ENCODE data around the gene MPRIP.

Gene MPRIP

GRCh38 chr17:17200311-17200710 is 158.1 kb downstream of the MPRIP start:
- Histone ChIP-seq H3K27ac (no peak overlapping the region), H3K4me1 (peaks cover 11% of the 10 kb centered on the region)

GRCh38 chr17:17200831-17201230 is 158.6 kb downstream of the MPRIP start:
- no peaks in the 10 kb centered on the region for H3K79me2 ChIP-seq
- TF ChIP-seq CTCF (IDR thresholded peaks at IDR 0.05) = no peak
- no peaks in the 10 kb centered on the region for H3K36me3 ChIP-seq (ENCODE audit: control insufficient read depth, insufficient read depth, low read length)
- H3K9ac ChIP-seq = no peak overlapping the region
- H3K27me3 ChIP-seq (ENCODE audit: control insufficient read depth, insufficient read depth, low read length) = no peaks in the 10 kb centered on the region
- H3K4me3 ChIP-seq (ENCODE audit: low read depth, low read length) = no peak overlapping the region
- H2AFZ ChIP-seq = no peak overlapping the region
- no peaks in the 10 kb centered on the region for H3K9me3 ChIP-seq (ENCODE audit: control insufficient read depth, low read length)
- no peak overlapping the region for H3K27ac ChIP-seq
- H3K4me1 ChIP-seq = peaks cover 11% of the 10 kb centered on the region
- H3K4me2 ChIP-seq (ENCODE audit: low read length) = no peak overlapping the region

More at GRCh38 chr17:17200311-17200710, 158.1 kb downstream of the MPRIP start:
- Histone ChIP-seq H3K9me3 (ENCODE audit: control insufficient read depth, low read length) (no peaks in the 10 kb centered on the region), H3K4me2 (ENCODE audit: low read length) (no peak overlapping the region), H3K79me2 (no peaks in the 10 kb centered on the region), H3K4me3 (ENCODE audit: low read depth, low read length) (no peak overlapping the region), H3K27me3 (ENCODE audit: control insufficient read depth, insufficient read depth, low read length) (no peaks in the 10 kb centered on the region), H2AFZ (no peak overlapping the region), H3K9ac (no peak overlapping the region), H3K36me3 (ENCODE audit: control insufficient read depth, insufficient read depth, low read length) (no peaks in the 10 kb centered on the region)
- TF ChIP-seq CTCF (IDR thresholded peaks at IDR 0.05) = no peak

GRCh38 chr17:17201271-17201670 is 159.0 kb downstream of the MPRIP start:
- no peaks in the 10 kb centered on the region for H3K79me2 ChIP-seq
- H3K27me3 ChIP-seq (ENCODE audit: control insufficient read depth, insufficient read depth, low read length) = no peaks in the 10 kb centered on the region
- H3K36me3 ChIP-seq (ENCODE audit: control insufficient read depth, insufficient read depth, low read length) = no peaks in the 10 kb centered on the region
- H3K9ac ChIP-seq = no peak overlapping the region
- H3K27ac ChIP-seq = no peak overlapping the region
- no peak for TF ChIP-seq CTCF (IDR thresholded peaks at IDR 0.05)
- no peak overlapping the region for H3K4me3 ChIP-seq (ENCODE audit: low read depth, low read length)
- no peaks in the 10 kb centered on the region for H3K9me3 ChIP-seq (ENCODE audit: control insufficient read depth, low read length)
- peaks cover 11% of the 10 kb centered on the region for H3K4me1 ChIP-seq
- no peak overlapping the region for H2AFZ ChIP-seq
- no peak overlapping the region for H3K4me2 ChIP-seq (ENCODE audit: low read length)

- Histone ChIP-seq H3K4me3 (ENCODE audit: low read depth, low read length) (no peak overlapping the region), H3K4me2 (ENCODE audit: low read length) (no peak overlapping the region), H3K36me3 (ENCODE audit: control insufficient read depth, insufficient read depth, low read length) (no peaks in the 10 kb centered on the region), H3K9ac (no peak overlapping the region), H3K9me3 (ENCODE audit: control insufficient read depth, low read length) (no peaks in the 10 kb centered on the region), H3K4me1 (peaks cover 11% of the 10 kb centered on the region), H3K27me3 (ENCODE audit: control insufficient read depth, insufficient read depth, low read length) (no peaks in the 10 kb centered on the region), H3K79me2 (no peaks in the 10 kb centered on the region), H3K27ac (no peak overlapping the region), H2AFZ (no peak overlapping the region)
- no peak for TF ChIP-seq CTCF (IDR thresholded peaks at IDR 0.05)
Observed at GRCh38 chr17:17201907-17202306, 159.7 kb downstream of the MPRIP start.

GRCh38 chr17:17203173-17203730 is 161.0 kb downstream of the MPRIP start:
- Histone ChIP-seq H3K27ac (no peak overlapping the region), H3K79me2 (no peaks in the 10 kb centered on the region), H3K9me3 (ENCODE audit: control insufficient read depth, low read length) (no peaks in the 10 kb centered on the region), H3K9ac (no peak overlapping the region), H3K27me3 (ENCODE audit: control insufficient read depth, insufficient read depth, low read length) (no peaks in the 10 kb centered on the region), H3K4me3 (ENCODE audit: low read depth, low read length) (no peak overlapping the region), H2AFZ (no peak overlapping the region), H3K36me3 (ENCODE audit: control insufficient read depth, insufficient read depth, low read length) (no peaks in the 10 kb centered on the region), H3K4me2 (ENCODE audit: low read length) (no peak overlapping the region), H3K4me1 (peaks cover 4% of the 10 kb centered on the region)
- no peak for TF ChIP-seq CTCF (IDR thresholded peaks at IDR 0.05)
